ENCODE data around the gene RNF13.

GRCh38 chr3:149777414-149778214, 35.4 kb upstream of the RNF13 start:
- no peak for TF ChIP-seq POLR2A (IDR thresholded peaks at IDR 0.05)
- no peak for TF ChIP-seq CTCF (IDR thresholded peaks at IDR 0.05)
- TF ChIP-seq EP300 (IDR thresholded peaks at IDR 0.05), result no peak
